Activated naive CD8-positive, alpha-beta T cell treated with anti-CD3 and anti-CD28 coated beads for 36 hours (primary cell): ENCODE measurements around the gene FAM184B. TPM values are rescaled to one million over a fixed set of nuclear protein-coding genes. Genes with fewer than 3 reads are reported as not detected.
"Not testable (repeated sequence)": the region's sequence is repeated elsewhere in the genome, so short reads cannot be mapped to it uniquely, and the experiment has no call there.

Source experiments
- DNase-seq: peaks from one replicate; pipeline ENCODE4 v3.0.0; 2021
- H3K27ac Mint-ChIP-seq: one replicate; pipeline ENCODE4 v1.8.0; 2022; ENCODE audit warnings: mild to moderate bottlenecking, moderate library complexity, mixed read lengths
- H3K27me3 Mint-ChIP-seq: one replicate; pipeline ENCODE4 v1.8.0; 2022; ENCODE audit warnings: mild to moderate bottlenecking, mixed read lengths
- H3K36me3 Mint-ChIP-seq: one replicate; pipeline ENCODE4 v1.8.0; 2021; ENCODE audit warnings: mild to moderate bottlenecking, mixed read lengths
- H3K4me1 Mint-ChIP-seq: one replicate; pipeline ENCODE4 v1.8.0; 2021; ENCODE audit warnings: mixed read lengths
- H3K4me3 Mint-ChIP-seq: one replicate; pipeline ENCODE4 v1.8.0; 2022; ENCODE audit warnings: mild to moderate bottlenecking, moderate library complexity, mixed read lengths
- H3K9me3 Mint-ChIP-seq: one replicate; pipeline ENCODE4 v1.8.0; 2022; ENCODE audit warnings: mixed read lengths
- total RNA-seq, 2 experiments: library from RNA; stranded (reverse); gene quantifications; one replicate each; pipeline ENCODE4 v1.2.3, GENCODE V29; 2021

Gene FAM184B
- total RNA-seq, 2 experiments from 2014 or later, result 0.04 TPM; not detected in 1

DNA sequence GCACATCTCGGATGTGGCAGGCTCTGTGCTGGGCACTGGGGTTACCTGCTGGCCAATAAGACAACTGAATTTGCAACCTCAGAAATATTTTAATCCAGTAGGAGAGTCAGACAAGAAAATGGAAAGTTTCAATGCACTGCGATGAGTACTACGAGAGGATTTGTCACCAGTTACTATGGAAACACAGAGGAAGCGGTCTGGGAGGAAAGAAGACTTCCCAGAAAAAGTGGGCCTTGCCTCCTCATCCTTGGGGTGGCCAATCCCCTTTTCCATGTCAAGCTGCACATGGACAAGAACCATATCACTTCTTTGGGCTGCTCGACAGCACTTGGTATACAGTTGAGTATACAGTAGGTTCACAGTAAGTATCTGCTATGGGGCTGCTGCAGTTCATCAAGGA is 67.6 kb downstream of the FAM184B start:
- Mint-ChIP-seq H3K36me3 (no peaks in the 10 kb centered on the region), H3K4me1 (no peaks in the 10 kb centered on the region), H3K9me3 (no peaks in the 10 kb centered on the region), H3K27me3 (no peaks in the 10 kb centered on the region), H3K27ac (no peak overlapping the region), H3K4me3 (no peak overlapping the region)
- no peak for DNase-seq

DNA sequence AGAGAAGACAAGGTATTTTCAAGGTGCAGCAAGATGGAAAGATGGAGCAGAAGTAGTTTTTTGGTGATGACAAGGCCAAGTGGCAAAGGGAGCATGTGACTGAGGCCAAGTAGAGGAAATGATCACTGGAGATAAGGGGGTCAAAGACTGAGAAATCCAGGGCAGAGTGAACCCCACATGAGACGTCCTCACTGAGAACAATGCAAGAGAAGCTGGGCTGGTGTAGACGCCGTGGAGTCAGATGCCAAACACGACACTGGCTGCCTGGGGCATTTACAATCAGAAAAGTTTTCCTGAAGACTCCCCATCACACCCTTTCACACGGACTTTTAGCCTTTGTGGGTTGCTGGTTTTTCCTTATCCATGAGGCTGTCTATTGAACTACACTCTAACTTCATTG is 69.3 kb downstream of the FAM184B start:
- H3K4me1 Mint-ChIP-seq, result no peaks in the 10 kb centered on the region
- H3K36me3 Mint-ChIP-seq, result no peaks in the 10 kb centered on the region
- H3K9me3 Mint-ChIP-seq, result no peaks in the 10 kb centered on the region
- no peak for DNase-seq
- no peak overlapping the region for H3K27ac Mint-ChIP-seq
- no peaks in the 10 kb centered on the region for H3K27me3 Mint-ChIP-seq
- H3K4me3 Mint-ChIP-seq, result no peak overlapping the region

DNA sequence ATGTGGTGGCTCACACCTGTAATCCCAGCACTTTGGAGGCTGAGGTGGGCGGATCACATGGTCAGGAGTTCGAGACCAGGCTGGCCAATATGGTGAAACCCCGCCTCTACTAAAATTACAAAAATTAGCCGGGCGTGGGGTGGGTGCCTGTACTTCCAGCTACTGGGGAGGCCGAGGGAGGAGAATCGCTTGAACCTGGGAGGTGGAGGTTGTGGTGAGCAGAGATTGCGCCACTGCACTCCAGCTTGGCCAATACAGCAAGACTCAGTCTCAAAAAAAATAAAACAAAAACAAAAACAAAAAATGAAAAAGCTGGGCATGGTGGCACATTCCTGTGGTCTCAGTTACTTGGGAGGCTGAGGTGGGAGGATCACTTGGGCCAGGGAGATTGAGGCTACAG is 70.2 kb downstream of the FAM184B start:
- not testable (repeated sequence) for H3K9me3 Mint-ChIP-seq, DNase-seq, H3K27me3 Mint-ChIP-seq, H3K4me1 Mint-ChIP-seq, H3K4me3 Mint-ChIP-seq, H3K36me3 Mint-ChIP-seq, H3K27ac Mint-ChIP-seq

DNA sequence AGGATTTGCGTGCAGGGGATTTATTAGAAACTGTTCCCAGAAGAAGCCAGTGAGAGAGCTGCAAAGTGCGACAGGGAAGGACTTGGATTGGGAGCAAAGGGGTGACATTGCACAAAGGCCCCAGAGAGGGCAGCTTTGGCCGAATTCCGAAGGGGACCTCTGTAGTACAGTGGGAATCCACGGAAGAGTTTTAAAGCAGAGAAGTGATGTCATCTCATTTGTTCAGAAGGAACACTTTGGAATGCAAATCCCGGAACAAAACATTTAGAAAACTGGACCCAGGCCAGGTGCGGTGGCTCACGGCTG is 71.7 kb downstream of the FAM184B start:
- Mint-ChIP-seq H3K27me3 (no peaks in the 10 kb centered on the region), H3K4me3 (no peak overlapping the region), H3K4me1 (no peaks in the 10 kb centered on the region), H3K36me3 (no peaks in the 10 kb centered on the region), H3K27ac (no peak overlapping the region), H3K9me3 (no peaks in the 10 kb centered on the region)
- no peak for DNase-seq

DNA sequence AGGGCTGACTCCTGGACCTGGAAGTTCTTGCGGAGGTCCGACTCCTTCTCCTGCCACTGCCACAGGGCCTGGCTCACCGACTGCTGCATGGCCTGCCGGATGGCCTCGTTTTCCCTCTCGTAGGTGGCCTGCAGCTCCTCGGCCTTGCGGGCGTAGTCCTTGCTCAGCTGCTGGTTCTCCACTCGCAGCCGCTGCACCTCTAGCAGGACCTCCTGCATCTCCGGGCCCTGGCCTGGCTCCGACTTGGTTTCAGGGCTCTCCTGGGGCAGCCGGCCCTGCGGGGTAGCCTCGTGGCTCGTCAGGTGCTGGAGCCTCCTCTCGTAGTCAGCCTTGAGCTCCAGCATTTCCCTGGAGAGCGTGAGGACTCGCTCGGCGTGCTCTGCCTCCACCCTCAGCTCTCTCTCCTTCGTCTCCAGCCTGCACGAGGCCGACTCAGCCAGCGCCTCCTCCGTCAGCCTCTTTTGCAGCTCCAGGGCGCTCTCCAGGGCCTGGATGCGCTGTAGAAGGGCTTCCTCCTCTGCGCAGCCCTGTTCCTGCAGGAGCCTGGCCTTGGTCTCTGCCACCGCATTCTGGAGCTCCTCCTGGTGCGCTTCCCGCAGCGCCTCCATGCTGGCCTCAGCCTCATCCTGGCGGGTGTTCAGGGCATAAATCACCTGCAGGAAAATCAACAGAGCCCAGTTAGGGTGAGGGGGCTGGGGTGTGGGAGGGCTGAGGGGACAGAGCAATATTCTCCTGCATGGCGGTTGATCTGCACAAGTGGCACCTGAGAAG is 72.2 kb downstream of the FAM184B start:
- Mint-ChIP-seq H3K4me3 (no peak overlapping the region), H3K36me3 (no peaks in the 10 kb centered on the region), H3K27ac (no peak overlapping the region), H3K4me1 (no peaks in the 10 kb centered on the region), H3K9me3 (no peaks in the 10 kb centered on the region), H3K27me3 (no peaks in the 10 kb centered on the region)
- no peak for DNase-seq

DNA sequence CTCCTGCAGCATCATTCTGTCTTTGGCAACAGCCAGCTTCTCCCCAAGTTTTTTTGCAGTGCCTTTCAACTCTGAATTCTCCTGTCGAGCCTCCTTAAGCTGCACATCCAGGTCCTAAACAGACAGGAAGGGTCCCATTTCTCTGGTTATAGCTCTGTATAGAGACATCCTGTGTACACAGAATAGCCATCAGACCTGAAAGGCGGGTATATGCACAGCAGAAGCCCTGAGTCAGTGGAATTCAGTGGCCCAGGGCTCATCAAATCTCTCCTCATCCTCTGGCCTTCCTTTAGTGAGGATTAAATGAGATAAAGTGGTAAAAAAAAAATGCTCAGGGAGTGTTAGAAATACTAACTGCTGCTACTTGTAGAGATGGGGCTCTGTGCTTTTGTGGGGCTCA is 73.8 kb downstream of the FAM184B start:
- Mint-ChIP-seq H3K27me3 (no peaks in the 10 kb centered on the region), H3K36me3 (no peaks in the 10 kb centered on the region), H3K4me3 (no peak overlapping the region), H3K4me1 (no peaks in the 10 kb centered on the region), H3K9me3 (no peaks in the 10 kb centered on the region), H3K27ac (no peak overlapping the region)
- DNase-seq, result no peak

DNA sequence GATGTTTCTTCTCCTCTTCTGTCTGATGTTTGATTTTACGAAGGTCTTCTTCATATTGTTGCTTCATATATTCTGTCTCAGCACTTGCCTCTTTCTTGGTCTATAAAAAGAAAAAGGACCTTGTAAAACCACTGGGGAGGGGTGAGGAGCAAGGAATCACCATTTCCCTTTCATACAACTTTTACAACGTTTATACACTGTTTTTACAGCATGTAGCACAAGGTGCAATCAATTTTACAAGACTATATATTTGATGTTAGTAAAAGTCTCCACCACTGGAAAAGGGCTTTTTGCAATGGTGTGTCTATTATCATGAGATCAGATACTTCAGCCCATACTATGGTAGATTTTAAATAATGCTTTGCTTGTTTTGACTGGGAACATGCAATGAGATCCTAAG is 76.3 kb downstream of the FAM184B start:
- H3K4me3 Mint-ChIP-seq, result no peak overlapping the region
- H3K36me3 Mint-ChIP-seq, result no peaks in the 10 kb centered on the region
- H3K27ac Mint-ChIP-seq, result no peak overlapping the region
- H3K27me3 Mint-ChIP-seq, result no peaks in the 10 kb centered on the region
- no peak for DNase-seq
- H3K9me3 Mint-ChIP-seq, result no peaks in the 10 kb centered on the region
- H3K4me1 Mint-ChIP-seq, result no peaks in the 10 kb centered on the region

DNA sequence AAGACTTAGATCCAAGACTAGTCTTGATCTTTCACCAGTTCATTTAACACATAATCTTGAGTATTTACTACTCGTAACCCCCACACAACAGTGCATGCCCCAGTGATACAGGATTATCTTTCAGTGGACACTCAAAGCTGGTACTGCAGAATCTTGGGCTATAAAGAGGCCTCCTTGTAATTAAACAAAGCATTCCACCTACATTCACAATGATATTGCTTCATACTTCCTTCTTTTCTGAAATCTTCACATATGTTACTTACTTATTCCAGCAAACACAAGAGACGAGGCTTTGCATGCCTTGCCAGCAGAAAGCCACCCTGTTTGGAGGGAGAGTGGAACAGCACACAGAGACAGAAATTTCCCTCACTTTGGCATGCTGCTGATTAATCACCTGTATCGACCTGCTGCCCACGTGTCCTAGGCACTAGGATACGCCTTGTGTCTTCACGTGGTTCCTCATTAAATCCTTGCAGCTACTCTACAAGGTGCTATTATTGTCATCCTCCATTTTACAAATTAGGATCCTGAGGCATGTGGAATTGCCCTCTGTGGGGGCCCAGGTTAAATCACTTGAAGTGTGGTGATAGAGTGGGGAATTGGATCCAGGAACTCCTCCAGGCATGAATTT is 77.3 kb downstream of the FAM184B start:
- Mint-ChIP-seq H3K36me3 (no peaks in the 10 kb centered on the region), H3K4me1 (no peaks in the 10 kb centered on the region), H3K27me3 (no peaks in the 10 kb centered on the region), H3K4me3 (no peak overlapping the region), H3K9me3 (peaks cover 7% of the 10 kb centered on the region), H3K27ac (no peak overlapping the region)
- DNase-seq, result no peak

DNA sequence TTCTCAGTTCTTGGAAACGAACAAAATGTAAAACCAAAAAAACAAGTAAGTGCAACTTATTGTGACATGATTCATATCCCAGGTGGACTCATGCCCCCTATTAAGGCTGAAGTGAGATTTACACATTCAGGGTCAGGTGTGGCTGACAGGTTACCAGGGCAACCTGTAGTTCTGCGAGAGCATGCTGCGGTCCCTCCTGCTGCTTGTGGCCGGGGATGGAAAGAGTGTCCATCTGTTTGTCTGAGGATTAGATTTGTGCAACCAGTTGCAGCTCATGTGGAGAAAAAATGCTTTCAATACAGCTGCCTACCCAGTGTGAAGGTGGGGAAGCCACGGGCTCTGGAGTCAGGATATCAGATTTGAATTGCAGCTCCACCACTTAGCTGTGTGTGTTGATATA is 78.8 kb downstream of the FAM184B start:
- Mint-ChIP-seq H3K4me3 (no peak overlapping the region), H3K4me1 (no peaks in the 10 kb centered on the region), H3K27me3 (no peaks in the 10 kb centered on the region), H3K27ac (no peak overlapping the region), H3K9me3 (peaks cover 12% of the 10 kb centered on the region), H3K36me3 (no peaks in the 10 kb centered on the region)
- no peak for DNase-seq

DNA sequence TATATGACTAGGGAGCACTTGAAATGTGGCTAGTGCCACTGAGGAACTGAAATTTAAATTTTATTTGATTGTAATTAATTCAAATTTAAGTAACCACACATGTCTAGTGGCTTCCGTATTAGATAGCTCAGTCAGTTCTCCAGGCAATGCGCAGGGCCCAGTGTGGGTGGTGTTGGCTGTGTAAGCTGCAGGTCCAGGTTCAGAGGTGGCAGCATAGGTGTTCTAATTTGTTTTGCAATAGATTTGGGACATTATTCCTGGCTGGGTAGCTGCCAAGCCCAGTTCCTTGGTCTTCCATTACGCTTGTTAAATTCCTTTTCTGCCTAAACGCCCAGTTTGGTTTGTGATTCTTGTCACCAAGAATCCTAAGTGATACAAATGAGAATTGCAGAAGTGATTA is 79.5 kb downstream of the FAM184B start:
- no peak for DNase-seq

DNA sequence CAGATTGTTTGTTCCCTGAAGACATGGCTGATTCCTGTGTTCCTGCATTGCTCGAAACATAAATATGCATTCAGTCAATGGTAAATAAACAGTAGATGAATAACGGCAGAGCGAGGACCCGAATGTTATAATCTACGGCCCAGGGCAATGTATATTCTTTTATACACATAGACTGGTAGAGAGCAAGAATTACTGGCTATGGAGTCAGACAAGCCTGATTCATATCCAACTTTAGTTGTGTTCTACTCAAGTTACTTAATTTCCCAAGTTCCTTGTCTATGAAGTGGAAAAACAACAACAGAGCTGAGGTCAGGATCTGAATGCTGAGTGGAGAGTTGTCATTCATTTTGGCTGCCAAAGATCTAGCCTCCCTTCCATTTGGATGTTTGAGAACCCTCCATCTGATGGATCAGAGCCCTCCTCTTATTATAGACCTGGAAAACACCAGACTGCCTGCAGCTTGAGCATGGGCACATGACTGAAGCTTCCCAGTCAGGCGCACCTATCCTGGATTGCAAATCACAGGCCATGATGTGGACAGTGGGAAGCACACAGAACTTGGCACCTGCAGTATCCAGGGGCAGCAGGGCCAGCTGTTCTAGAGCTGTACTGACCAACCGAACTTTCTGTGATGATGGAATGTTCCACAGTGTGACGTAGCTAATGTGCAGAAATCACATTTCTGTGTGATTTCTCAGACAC is 80.1 kb downstream of the FAM184B start:
- DNase-seq, result no peak
- Mint-ChIP-seq H3K27me3 (no peaks in the 10 kb centered on the region), H3K4me1 (no peaks in the 10 kb centered on the region), H3K27ac (no peak overlapping the region), H3K9me3 (peaks cover 12% of the 10 kb centered on the region), H3K4me3 (no peak overlapping the region), H3K36me3 (no peaks in the 10 kb centered on the region)

More for the DNA sequence above, 79.5 kb downstream of the FAM184B start:
- H3K9me3 Mint-ChIP-seq, result peaks cover 12% of the 10 kb centered on the region
- H3K4me1 Mint-ChIP-seq, result no peaks in the 10 kb centered on the region
- no peaks in the 10 kb centered on the region for H3K27me3 Mint-ChIP-seq
- H3K36me3 Mint-ChIP-seq, result no peaks in the 10 kb centered on the region
- H3K4me3 Mint-ChIP-seq, result no peak overlapping the region
- H3K27ac Mint-ChIP-seq, result no peak overlapping the region

DNA sequence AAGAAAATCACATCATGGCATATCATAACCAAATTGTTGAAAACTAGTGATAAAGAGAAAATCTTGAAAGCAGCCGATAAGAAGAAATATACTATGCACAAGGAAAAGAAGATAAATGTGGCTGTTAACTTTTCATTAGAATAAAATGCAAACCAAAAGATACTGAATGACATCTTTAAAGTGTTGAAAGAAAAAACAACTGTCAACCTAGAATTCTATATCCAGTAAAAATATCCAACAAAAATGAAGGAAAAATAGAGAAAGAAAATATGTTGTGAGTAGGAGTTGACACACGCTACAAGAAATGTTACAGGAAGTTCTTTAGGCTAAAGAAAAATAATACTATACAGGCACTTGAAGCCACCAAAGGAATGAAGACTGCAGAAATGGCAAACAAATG is 82.0 kb downstream of the FAM184B start:
- H3K27me3 Mint-ChIP-seq, result no peaks in the 10 kb centered on the region
- peaks cover 12% of the 10 kb centered on the region for H3K9me3 Mint-ChIP-seq

DNA sequence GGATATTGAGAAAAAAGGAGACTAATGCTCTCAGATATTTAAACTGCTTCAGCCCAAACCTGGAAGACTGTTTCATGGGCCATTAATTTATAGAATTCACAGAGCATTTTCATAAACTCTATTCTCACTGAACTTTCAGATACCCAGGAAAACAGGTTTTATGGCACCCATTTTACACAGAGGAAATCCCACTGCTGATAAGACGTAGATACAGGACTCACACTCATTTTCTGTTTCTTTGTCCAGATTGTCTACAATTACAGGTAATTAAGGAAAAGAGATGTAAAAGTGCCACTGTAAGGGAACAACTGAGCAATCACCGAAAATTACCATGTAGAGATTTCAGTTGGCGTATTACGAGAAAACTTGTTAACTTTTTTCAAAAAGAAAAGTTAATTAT is 83.3 kb downstream of the FAM184B start:
- Mint-ChIP-seq H3K27ac (no peak overlapping the region), H3K4me3 (no peak overlapping the region), H3K4me1 (no peaks in the 10 kb centered on the region), H3K9me3 (peaks cover 12% of the 10 kb centered on the region), H3K27me3 (no peaks in the 10 kb centered on the region), H3K36me3 (no peaks in the 10 kb centered on the region)
- no peak for DNase-seq

More for the DNA sequence above, 82.0 kb downstream of the FAM184B start:
- Mint-ChIP-seq H3K4me1 (no peaks in the 10 kb centered on the region), H3K27ac (no peak overlapping the region), H3K36me3 (no peaks in the 10 kb centered on the region), H3K4me3 (no peak overlapping the region)
- DNase-seq, result no peak

DNA sequence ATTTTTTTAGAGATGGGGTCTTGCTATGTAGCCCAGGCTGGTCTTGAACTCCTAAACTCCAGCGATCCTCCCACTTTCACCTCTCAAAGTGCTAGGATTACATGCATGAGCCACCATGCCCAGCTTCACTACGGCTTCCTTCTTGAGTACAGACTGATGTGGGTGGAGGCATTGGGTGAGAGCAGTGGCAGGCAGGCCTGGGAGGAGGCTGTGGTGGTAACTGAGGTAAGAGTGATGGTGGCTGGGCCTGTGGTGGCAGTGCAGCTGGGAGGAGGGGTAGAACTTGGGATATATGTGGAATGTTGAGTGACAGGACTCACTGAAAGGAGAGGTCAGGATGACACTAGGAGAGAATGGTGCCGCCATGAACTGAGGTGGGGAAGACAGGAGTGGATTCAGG is 86.1 kb downstream of the FAM184B start:
- Mint-ChIP-seq H3K36me3 (no peaks in the 10 kb centered on the region), H3K27me3 (no peaks in the 10 kb centered on the region), H3K4me1 (no peaks in the 10 kb centered on the region), H3K4me3 (no peak overlapping the region), H3K9me3 (peaks cover 12% of the 10 kb centered on the region), H3K27ac (no peak overlapping the region)
- no peak for DNase-seq

DNA sequence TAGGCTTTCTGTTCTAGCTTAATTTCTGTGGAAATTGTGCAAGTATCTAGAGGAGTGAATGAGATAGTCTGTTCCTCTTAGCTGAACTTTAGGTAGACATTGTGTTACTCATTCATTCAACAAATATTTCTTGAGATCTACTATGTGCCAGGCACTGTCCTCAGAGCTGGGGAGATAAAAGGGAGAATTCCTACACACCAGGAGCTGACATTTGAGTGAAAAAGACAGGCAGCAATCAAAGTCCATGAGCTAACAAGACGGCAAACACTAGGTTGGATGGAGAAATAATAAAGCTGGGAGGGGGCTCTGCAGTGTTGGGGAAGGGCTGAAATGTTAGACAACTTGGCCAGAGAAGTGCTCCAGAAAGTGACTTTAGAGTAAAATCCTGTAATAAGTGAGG is 86.9 kb downstream of the FAM184B start:
- peaks cover 9% of the 10 kb centered on the region for H3K9me3 Mint-ChIP-seq
- H3K4me1 Mint-ChIP-seq, result no peaks in the 10 kb centered on the region
- H3K4me3 Mint-ChIP-seq, result no peak overlapping the region
- H3K36me3 Mint-ChIP-seq, result no peaks in the 10 kb centered on the region
- H3K27ac Mint-ChIP-seq, result no peak overlapping the region
- DNase-seq, result no peak
- no peaks in the 10 kb centered on the region for H3K27me3 Mint-ChIP-seq

DNA sequence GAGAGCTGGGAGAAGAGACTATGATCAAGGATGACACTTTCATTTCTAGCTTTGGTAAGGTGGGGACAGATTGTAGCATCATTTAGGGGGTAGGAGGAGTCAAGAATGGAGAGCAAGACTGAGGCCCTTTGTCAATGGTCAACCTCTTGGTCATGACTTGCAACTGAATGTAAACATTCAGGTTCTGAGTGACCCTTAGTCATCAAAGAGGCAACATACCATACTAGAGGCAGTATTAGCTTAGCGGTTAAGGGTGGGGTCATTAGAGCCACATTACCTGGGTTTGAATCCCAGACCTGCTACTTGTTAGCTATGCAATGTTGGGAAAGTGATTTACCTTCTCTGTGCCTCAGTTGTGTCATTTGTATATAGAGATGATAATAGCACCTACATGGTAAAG is 90.5 kb downstream of the FAM184B start:
- DNase-seq, result no peak
- H3K9me3 Mint-ChIP-seq, result no peaks in the 10 kb centered on the region
- no peak overlapping the region for H3K27ac Mint-ChIP-seq
- H3K4me1 Mint-ChIP-seq, result no peaks in the 10 kb centered on the region
- no peaks in the 10 kb centered on the region for H3K27me3 Mint-ChIP-seq
- no peak overlapping the region for H3K4me3 Mint-ChIP-seq
- no peaks in the 10 kb centered on the region for H3K36me3 Mint-ChIP-seq
